Activated CD4-positive, alpha-beta T cell treated with anti-CD3 and anti-CD28 coated beads, Interleukin-2, Interleukin-4, amounts not matched to agents 100 ng/mL and 50 ng/mL, durations not matched to agents 16 hours and 8 hours (primary cell): ENCODE data around the gene COA4.

Experiments
- DNase-seq: peaks from one replicate; pipeline ENCODE4 v3.0.0-alpha.2; 2020; ENCODE audit warnings: low spot score

COA4 gene

GRCh38 chr11:73866095-73866579 is 10.5 kb downstream of the COA4 start:
- DNase-seq = no peak

GRCh38 chr11:73862986-73863385 is 13.7 kb downstream of the COA4 start:
- no peak for DNase-seq

GRCh38 chr11:73860202-73860601 is 16.4 kb downstream of the COA4 start:
- no peak for DNase-seq

- no peak for DNase-seq
Measured at GRCh38 chr11:73859671-73860070, 17.0 kb downstream of the COA4 start.

- no peak for DNase-seq
Measured at GRCh38 chr11:73856031-73856567, 20.5 kb downstream of the COA4 start.

GRCh38 chr11:73854680-73855079 is 22.0 kb downstream of the COA4 start:
- DNase-seq = no peak

- no peak for DNase-seq
Measured at GRCh38 chr11:73852049-73852448, 24.6 kb downstream of the COA4 start.

- no peak for DNase-seq
Measured at GRCh38 chr11:73851046-73851764, 25.4 kb downstream of the COA4 start.

GRCh38 chr11:73839123-73839457 is 37.6 kb downstream of the COA4 start:
- DNase-seq = no peak

- DNase-seq = no peak
Measured at GRCh38 chr11:73838443-73839122, 38.1 kb downstream of the COA4 start.

- no peak for DNase-seq
Measured at GRCh38 chr11:73833067-73833466, 43.6 kb downstream of the COA4 start.

- no peak for DNase-seq
Measured at GRCh38 chr11:73830261-73830660, 46.4 kb downstream of the COA4 start.
